Peyer's patch (tissue), 4 donors: ENCODE data around the gene STK32C. TPM values are rescaled to one million over a fixed set of nuclear protein-coding genes. Genes with fewer than 3 reads are reported as not detected.
"Not testable (repeated sequence)": the region's sequence is repeated elsewhere in the genome, so short reads cannot be mapped to it uniquely, and the experiment has no call there.

Experiments
- DNase-seq, 3 donors: peaks; one replicate each; pipeline ENCODE4 v3.0.0-alpha.2; 2017 to 2019
- H3K27ac ChIP-seq, 4 donors: fragments of 200-600 bp; sonication (generic); one replicate each; pipeline ENCODE4 v1.5.1; 2016 to 2019
- H3K27me3 ChIP-seq, 2 donors: fragments of 200-600 bp; sonication (generic); one replicate each; pipeline ENCODE4 v1.5.1; 2019
- H3K36me3 ChIP-seq, 3 donors: fragments of 200-600 bp; sonication (generic); one replicate each; pipeline ENCODE4 v1.5.1; 2016 to 2019
- H3K4me1 ChIP-seq, 4 donors: fragments of 200-600 bp; sonication (generic); one replicate each; pipeline ENCODE4 v1.5.1; 2016 to 2019
- H3K4me3 ChIP-seq, 4 donors: fragments of 200-600 bp; sonication (generic); 1 replicate in 3 of 4; 2 replicates in 1 of 4; pipeline ENCODE4 v1.5.1; 2016 to 2019; ENCODE audit warnings: mild to moderate bottlenecking in 1 of 4
- H3K9me3 ChIP-seq, 4 donors: fragments of 200-600 bp; sonication (generic); one replicate each; pipeline ENCODE4 v1.5.1; 2016 to 2019; ENCODE audit warnings: mild to moderate bottlenecking in 1 of 4
- POLR2A ChIP-seq, 2 donors: fragments of 450-650 bp; IDR thresholded peaks; one replicate each; pipeline ENCODE4 v1.5.1; 2017; ENCODE audit warnings: antibody characterized with exemption in 2 of 2, mild to moderate bottlenecking in 2 of 2, moderate library complexity in 2 of 2
- total RNA-seq, 4 donors: library from RNA; depleted of rRNA; stranded (reverse); fragments of >200 nt; gene quantifications; one replicate each; pipeline ENCODE4 v1.1.0, GENCODE V29; 2016
- TF ChIP-seq, protein P1 (sequence below), 6 experiments: fragments of 450-650 bp in 4 of 6; fragments of 200-600 bp in 2 of 6; sonication (generic) in 1 of 6; IDR thresholded peaks; one replicate each; pipeline ENCODE4 v1.5.1; 2017 to 2019; ENCODE audit warnings: antibody characterized with exemption in 6 of 6, mild to moderate bottlenecking in 3 of 6, moderate library complexity in 1 of 6

The STK32C gene
- total RNA-seq, 4 donors from 2014 or later: 0.35 to 23.9 (median 4.4) TPM

DNA sequence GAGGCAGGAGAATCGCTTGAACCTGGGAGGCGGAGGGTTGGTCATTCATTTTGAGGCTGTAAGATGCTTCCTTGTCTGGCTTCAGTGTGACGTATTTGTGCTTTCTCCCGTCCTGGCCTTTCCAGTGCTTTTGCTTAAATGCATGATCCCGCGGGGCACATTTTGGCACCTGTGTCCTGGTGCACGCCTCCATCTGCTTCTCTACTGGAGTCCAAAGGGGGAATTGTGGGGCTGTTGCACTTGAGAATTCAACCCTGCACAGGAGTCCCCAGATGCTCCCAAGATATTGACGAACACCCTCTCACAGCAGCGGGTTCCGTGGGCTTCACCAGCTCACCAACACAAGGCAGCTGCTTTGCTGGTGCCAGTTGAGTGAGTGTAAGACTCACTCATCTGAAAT is 14.0 kb upstream of the STK32C start:
- TF ChIP-seq POLR2A (IDR thresholded peaks at IDR 0.05): no peak
- TF ChIP-seq, protein P1, sequence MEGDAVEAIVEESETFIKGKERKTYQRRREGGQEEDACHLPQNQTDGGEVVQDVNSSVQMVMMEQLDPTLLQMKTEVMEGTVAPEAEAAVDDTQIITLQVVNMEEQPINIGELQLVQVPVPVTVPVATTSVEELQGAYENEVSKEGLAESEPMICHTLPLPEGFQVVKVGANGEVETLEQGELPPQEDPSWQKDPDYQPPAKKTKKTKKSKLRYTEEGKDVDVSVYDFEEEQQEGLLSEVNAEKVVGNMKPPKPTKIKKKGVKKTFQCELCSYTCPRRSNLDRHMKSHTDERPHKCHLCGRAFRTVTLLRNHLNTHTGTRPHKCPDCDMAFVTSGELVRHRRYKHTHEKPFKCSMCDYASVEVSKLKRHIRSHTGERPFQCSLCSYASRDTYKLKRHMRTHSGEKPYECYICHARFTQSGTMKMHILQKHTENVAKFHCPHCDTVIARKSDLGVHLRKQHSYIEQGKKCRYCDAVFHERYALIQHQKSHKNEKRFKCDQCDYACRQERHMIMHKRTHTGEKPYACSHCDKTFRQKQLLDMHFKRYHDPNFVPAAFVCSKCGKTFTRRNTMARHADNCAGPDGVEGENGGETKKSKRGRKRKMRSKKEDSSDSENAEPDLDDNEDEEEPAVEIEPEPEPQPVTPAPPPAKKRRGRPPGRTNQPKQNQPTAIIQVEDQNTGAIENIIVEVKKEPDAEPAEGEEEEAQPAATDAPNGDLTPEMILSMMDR (IDR thresholded peaks at IDR 0.05): no peak
- Histone ChIP-seq H3K36me3 (no peaks in the 10 kb centered on the region), H3K9me3 (no peaks in the 10 kb centered on the region), H3K27me3 (no peaks in the 10 kb centered on the region), H3K4me1 (no peaks in the 10 kb centered on the region), H3K27ac (no peak overlapping the region), H3K4me3 (no peak overlapping the region)
- peak in 1 of 3 donors; percentile 38 for DNase-seq

DNA sequence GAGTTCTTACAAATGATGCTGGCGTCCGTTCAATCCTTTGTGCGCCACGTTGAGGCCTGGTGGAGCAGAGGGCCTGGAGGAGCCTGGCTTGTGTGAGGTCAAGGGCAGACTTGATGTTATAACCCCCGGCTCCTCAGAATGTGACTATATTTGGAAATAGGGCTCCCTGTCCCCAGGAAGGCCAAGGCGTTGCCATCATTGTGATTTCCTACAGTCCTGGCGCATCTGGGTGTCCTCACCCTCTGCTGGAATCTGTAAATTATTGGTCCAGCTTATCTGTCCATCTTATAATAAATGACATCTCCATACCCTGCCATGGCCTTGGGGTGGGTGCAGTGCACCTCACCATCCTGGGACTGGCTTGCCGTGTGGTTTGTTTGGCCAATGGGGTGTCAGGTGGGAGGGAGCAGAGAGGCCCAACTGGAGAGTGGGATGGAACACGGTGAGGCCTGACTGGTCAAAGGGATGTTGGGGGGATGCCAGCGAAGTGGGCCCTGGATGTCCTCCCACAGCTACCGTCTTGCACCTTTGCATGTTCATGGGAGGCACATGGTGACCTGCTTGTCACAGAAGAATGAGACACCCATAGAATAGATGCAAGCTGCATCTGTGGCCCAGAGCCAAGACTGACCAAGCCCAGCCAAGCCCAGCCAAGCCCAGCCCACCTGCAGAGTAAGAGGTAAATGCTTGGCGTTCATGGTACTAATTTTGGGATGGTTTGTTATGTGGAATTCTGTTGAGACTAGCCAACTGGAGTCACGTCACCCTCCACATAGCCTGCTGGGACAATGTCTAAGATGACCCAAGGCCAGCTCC is 13.1 kb upstream of the STK32C start:
- Histone ChIP-seq H3K27ac (no peak overlapping the region), H3K36me3 (no peaks in the 10 kb centered on the region), H3K27me3 (no peaks in the 10 kb centered on the region), H3K4me3 (no peak overlapping the region), H3K9me3 (no peaks in the 10 kb centered on the region), H3K4me1 (no peaks in the 10 kb centered on the region)
- DNase-seq: peak in 1 of 3 donors; percentile 37
- TF ChIP-seq, protein P1 (IDR thresholded peaks at IDR 0.05): no peak
- TF ChIP-seq POLR2A (IDR thresholded peaks at IDR 0.05): no peak

DNA sequence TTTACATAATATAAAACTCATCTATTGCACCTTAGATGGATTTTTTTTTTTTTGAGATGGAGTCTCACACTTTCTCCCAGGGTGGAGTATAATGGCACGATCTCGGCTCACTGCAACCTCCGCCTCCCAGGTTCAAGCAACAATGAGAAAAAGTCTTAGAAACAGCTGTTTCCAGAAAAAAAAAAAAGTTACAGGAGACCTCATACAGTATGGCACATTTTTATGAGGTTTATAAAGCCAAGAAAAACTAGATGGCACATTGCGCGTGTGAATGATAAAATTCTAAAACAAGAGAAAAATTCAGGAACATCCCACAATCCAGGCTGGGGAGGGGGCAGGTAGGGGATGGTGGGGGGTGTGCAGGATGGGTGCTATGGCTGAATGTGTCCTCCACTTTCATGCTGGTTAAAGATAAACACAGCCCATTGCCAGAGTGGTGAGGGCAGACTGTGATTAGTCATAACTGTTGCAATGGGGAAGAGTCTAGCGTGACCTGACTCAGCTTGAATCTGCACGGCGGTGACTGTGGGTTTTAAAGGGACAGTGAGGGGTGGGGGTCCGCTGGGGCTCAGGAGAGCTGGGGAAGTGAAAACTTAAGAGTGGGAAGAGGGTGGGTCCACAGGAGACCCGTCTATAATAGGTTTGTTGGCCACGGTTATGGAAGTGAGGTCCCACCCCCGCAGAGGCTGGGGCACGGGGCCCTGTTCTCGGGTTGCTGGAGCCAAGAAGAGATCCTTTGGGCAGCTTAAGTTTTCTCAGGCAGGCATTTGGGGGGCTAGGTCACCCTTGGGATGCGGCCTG is 12.3 kb upstream of the STK32C start:
- no peaks in the 10 kb centered on the region for H3K9me3 ChIP-seq
- H3K27ac ChIP-seq: no peak overlapping the region
- peak in 1 of 3 donors; percentile 47 for DNase-seq

DNA sequence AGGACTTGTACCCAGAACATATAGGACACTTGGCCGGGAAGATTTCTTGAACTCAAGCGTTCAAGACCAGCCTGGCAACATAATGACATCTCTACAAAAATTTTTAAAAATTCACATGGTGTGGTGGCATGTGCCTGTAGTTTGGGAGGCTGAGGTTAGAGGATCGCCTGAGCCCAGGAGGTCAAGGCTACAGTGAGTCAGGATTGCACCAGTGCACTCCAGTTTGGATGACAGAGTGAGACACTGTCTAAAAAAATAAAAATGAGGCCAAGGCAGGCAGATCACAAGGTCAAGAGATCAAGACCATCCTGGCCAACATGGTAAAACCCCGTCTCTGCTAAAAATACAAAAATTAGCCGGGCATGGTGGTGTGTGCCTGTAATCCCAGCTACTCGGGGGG is 9.7 kb upstream of the STK32C start:
- not testable (repeated sequence) for H3K4me1 ChIP-seq, H3K9me3 ChIP-seq, DNase-seq, H3K36me3 ChIP-seq, H3K27me3 ChIP-seq, H3K27ac ChIP-seq, H3K4me3 ChIP-seq

More for the DNA sequence above, 12.3 kb upstream of the STK32C start:
- Histone ChIP-seq H3K36me3 (no peaks in the 10 kb centered on the region), H3K27me3 (no peaks in the 10 kb centered on the region), H3K4me1 (no peaks in the 10 kb centered on the region), H3K4me3 (no peak overlapping the region)
- TF ChIP-seq POLR2A (IDR thresholded peaks at IDR 0.05): no peak
- TF ChIP-seq, protein P1 (IDR thresholded peaks at IDR 0.05): no peak

DNA sequence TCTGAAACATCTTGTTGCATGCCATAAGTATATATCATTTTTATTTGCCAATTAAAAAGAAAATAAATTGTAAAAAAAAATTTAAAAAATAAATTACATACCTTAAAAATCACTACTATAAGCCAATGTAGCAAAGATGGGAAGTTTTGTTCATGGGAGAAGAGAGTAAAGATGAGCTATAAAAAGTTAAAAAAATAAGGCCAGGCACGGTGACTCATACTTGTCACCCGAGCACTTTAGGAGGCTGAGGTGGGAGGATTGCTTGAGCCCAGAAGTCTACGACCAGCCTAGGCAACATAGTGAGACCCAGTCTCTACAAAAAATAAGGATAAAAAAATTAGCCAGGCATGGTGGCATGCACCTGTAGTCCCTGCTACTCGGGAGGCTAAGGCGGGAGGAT is 8.4 kb upstream of the STK32C start:
- TF ChIP-seq, protein P1 (IDR thresholded peaks at IDR 0.05): no peak
- TF ChIP-seq POLR2A (IDR thresholded peaks at IDR 0.05): no peak
- Histone ChIP-seq H3K4me3 (no peak overlapping the region), H3K4me1 (no peaks in the 10 kb centered on the region), H3K27ac (no peak overlapping the region), H3K27me3 (no peaks in the 10 kb centered on the region), H3K9me3 (no peaks in the 10 kb centered on the region), H3K36me3 (no peaks in the 10 kb centered on the region)
- DNase-seq: no peak

DNA sequence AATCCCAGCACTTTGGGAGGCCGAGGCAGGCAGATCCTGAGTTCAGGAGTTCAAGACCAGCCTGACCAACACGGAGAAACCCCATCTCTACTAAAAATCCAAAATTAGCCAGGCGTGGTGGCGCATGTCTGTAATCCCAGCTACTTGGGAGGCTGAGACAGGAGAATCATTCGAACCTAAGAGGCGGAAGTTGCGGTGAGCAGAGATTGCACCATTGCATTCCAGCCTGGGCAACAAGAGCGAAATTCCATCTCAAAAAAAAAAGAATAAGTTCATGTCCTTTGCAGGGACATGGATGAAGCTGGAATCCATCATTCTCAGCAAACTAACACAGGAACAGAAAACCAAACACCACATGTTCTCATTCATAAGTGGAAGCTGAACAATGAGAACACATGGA is 7.1 kb upstream of the STK32C start:
- not testable (repeated sequence) for H3K36me3 ChIP-seq, H3K27ac ChIP-seq, H3K4me1 ChIP-seq, H3K9me3 ChIP-seq, H3K4me3 ChIP-seq, DNase-seq, H3K27me3 ChIP-seq
